NCI-H2107 treated with DMSO at 0.1 percent for 48 hours (cell line): Measurements from ENCODE around the gene TRIM24.
"Not testable (repeated sequence)": the region's sequence is repeated elsewhere in the genome, so short reads cannot be mapped to it uniquely, and the experiment has no call there.

ENCODE experiments used
- DNase-seq: peaks from one replicate; lab custom pipeline; 2025; ENCODE audit not compliant: unreplicated experiment; lab: John Stamatoyannopoulos, UW

Gene TRIM24

GRCh38 chr7:138459413-138460175 lies 465 bp upstream of the TRIM24 start:
- DNase-seq: peak; percentile 99

- peak; percentile 63 for DNase-seq
Measured at GRCh38 chr7:138460649-138461607, 869 bp downstream of the TRIM24 start.

GRCh38 chr7:138463291-138463618 lies 3.2 kb downstream of the TRIM24 start:
- DNase-seq: not testable (repeated sequence)

GRCh38 chr7:138465046-138465445 lies 5.0 kb downstream of the TRIM24 start:
- no peak for DNase-seq

- DNase-seq: not testable (repeated sequence)
Measured at GRCh38 chr7:138466069-138466756, 6.2 kb downstream of the TRIM24 start.

GRCh38 chr7:138468244-138469123 lies 8.4 kb downstream of the TRIM24 start:
- DNase-seq: no peak

GRCh38 chr7:138470391-138471157 lies 10.5 kb downstream of the TRIM24 start:
- no peak for DNase-seq

GRCh38 chr7:138472292-138473079 lies 12.4 kb downstream of the TRIM24 start:
- DNase-seq: no peak

GRCh38 chr7:138475377-138475776 lies 15.3 kb downstream of the TRIM24 start:
- DNase-seq: no peak

- DNase-seq: no peak
Measured at GRCh38 chr7:138477081-138477578, 17.1 kb downstream of the TRIM24 start.

- no peak for DNase-seq
Measured at GRCh38 chr7:138477581-138477980, 17.5 kb downstream of the TRIM24 start.

GRCh38 chr7:138478499-138478908 lies 18.4 kb downstream of the TRIM24 start:
- peak; percentile 36 for DNase-seq

- no peak for DNase-seq
Measured at GRCh38 chr7:138480527-138480926, 20.5 kb downstream of the TRIM24 start.

- no peak for DNase-seq
Measured at GRCh38 chr7:138481447-138482380, 21.7 kb downstream of the TRIM24 start.

GRCh38 chr7:138483531-138483930 lies 23.5 kb downstream of the TRIM24 start:
- no peak for DNase-seq

- DNase-seq: not testable (repeated sequence)
Measured at GRCh38 chr7:138485508-138485907, 25.4 kb downstream of the TRIM24 start.

GRCh38 chr7:138489139-138489538 lies 29.1 kb downstream of the TRIM24 start:
- DNase-seq: not testable (repeated sequence)
